ENCODE results near the gene SLC9B2.
A peak's percentile ranks its signal among the peaks of the same experiment; 100 is the strongest.

Gene SLC9B2

GRCh38 chr4:103079621-103080020 lies 3.1 kb upstream of the SLC9B2 start:
- TF ChIP-seq CTCF (conservative IDR thresholded peaks at IDR 0.05; ENCODE audit: low read depth, low read length): no peak
- DNase-seq (ENCODE audit: low read depth): no peak
- no peak overlapping the region for H3K4me3 ChIP-seq (ENCODE audit: low read length)

- DNase-seq (ENCODE audit: low read depth): peak; percentile 47
- no peak for TF ChIP-seq CTCF (conservative IDR thresholded peaks at IDR 0.05; ENCODE audit: low read depth, low read length)
- H3K4me3 ChIP-seq (ENCODE audit: low read length): peak overlapping the region; percentile 76
Measured at GRCh38 chr4:103075894-103076746, 441 bp downstream of the SLC9B2 start.

GRCh38 chr4:103075435-103075893 lies 1.1 kb downstream of the SLC9B2 start:
- H3K4me3 ChIP-seq (ENCODE audit: low read length): peak overlapping the region; percentile 76
- TF ChIP-seq CTCF (conservative IDR thresholded peaks at IDR 0.05; ENCODE audit: low read depth, low read length): no peak
- peak; percentile 59 for DNase-seq (ENCODE audit: low read depth)

GRCh38 chr4:103074744-103075434 lies 1.7 kb downstream of the SLC9B2 start:
- peak overlapping the region; percentile 76 for H3K4me3 ChIP-seq (ENCODE audit: low read length)
- no peak for TF ChIP-seq CTCF (conservative IDR thresholded peaks at IDR 0.05; ENCODE audit: low read depth, low read length)
- DNase-seq (ENCODE audit: low read depth): no peak

- DNase-seq (ENCODE audit: low read depth): no peak
Measured at GRCh38 chr4:103073792-103074438, 2.6 kb downstream of the SLC9B2 start.

More at GRCh38 chr4:103073792-103074438, 2.6 kb downstream of the SLC9B2 start:
- H3K4me3 ChIP-seq (ENCODE audit: low read length): no peak overlapping the region
- TF ChIP-seq CTCF (conservative IDR thresholded peaks at IDR 0.05; ENCODE audit: low read depth, low read length): no peak
